IPS-15b (cell line): ENCODE results near the gene MED22.
A peak's percentile ranks its signal among the peaks of the same experiment; 100 is the strongest.
"Not testable (repeated sequence)": the region's sequence is repeated elsewhere in the genome, so short reads cannot be mapped to it uniquely, and the experiment has no call there.

Source experiments
- H3K27me3 ChIP-seq: one replicate; pipeline ENCODE4 v1.6.1; 2013; ENCODE audit warnings: low read length; ENCODE audit not compliant: control insufficient read depth, insufficient read depth
- H3K36me3 ChIP-seq: one replicate; pipeline ENCODE4 v1.6.1; 2013; ENCODE audit warnings: low read length; ENCODE audit not compliant: control insufficient read depth, insufficient read depth
- H3K4me1 ChIP-seq: one replicate; pipeline ENCODE4 v1.6.1; 2013; ENCODE audit warnings: mild to moderate bottlenecking, low read length; ENCODE audit not compliant: control insufficient read depth, insufficient read depth
- H3K4me3 ChIP-seq: one replicate; pipeline ENCODE4 v1.5.1; 2013; ENCODE audit warnings: low read depth, low read length
- H3K9ac ChIP-seq: one replicate; pipeline ENCODE4 v1.6.1; 2013; ENCODE audit warnings: low read depth, mild to moderate bottlenecking, low read length
- H3K9me3 ChIP-seq: one replicate; pipeline ENCODE4 v1.6.1; 2013; ENCODE audit warnings: mild to moderate bottlenecking, low read length; ENCODE audit not compliant: control insufficient read depth, insufficient read depth

Gene MED22

DNA sequence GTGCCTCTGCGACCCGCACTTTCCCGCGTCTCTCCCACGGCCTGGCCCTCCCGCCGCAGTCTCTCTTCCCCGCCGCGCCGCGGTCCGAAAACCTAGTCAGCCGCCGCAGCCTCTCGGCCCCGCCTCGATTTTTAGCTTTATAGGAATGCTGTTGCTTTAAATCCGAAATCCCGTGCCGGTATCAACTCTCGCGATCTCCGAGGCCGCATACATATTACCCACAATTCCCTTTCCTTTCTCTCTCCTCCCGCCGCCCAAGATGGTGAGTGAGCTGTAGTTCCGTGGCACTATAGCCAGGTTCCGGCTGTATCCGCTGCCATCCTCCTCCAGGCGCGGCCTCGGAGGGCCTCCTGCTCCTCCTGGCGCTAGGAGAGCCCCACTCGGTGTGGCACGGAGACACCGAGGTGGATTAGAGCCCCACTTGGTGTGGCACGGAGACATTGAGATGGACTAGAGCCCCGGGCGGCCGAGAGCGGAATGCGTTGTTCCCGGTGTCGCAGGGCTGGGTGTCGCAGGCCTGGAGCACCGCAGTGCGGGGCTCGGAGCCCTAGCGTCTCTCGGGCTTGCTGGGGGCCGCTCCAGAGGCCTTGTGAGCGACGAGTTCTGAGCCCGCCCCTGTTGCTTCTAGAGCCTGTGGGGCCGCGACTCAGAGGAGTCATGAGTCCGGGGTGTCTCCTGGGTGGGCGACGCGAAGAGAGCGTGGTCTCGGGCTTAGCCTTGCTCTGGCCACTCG lies at the start of gene MED22, which contains the start of gene RPL7A:
TSS of gene MED22 (minus strand) at position 147 of the 733 bp plus-strand sequence. CDS start 1,469 bp downstream, outside the sequence.
TSS of gene RPL7A (plus strand) at position 234 of the 733 bp plus-strand sequence. CDS start at position 260, 26 bp downstream.
- Histone ChIP-seq H3K36me3 (peaks cover 74% of the 10 kb centered on the region), H3K4me3 (peak within 1 kb of the TSS; percentile 99), H3K4me1 (no peaks in the 10 kb centered on the region), H3K9ac (peak within 1 kb of the TSS; percentile 100), H3K27me3 (no peaks in the 10 kb centered on the region), H3K9me3 (no peaks in the 10 kb centered on the region)

DNA sequence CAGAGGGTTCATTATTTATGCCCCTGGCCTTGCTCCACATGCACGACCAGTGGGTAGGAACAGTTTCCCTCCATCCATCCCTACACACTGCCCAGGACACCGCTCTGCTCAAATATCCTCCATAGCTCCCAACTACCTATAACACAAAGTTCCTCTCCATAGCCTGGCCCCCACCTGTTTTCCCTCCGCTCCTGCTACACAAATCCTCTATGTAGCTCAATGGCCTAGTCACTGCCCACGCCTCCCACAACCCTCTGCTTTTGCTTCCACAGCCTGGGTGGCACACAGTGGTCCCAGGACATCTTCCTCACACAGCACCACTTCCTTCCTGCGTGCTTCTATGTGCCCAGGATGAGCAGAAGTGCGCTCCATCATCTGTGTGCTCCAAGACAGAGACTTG lies 49.4 kb upstream of the MED22 start:
- Histone ChIP-seq H3K9me3 (no peaks in the 10 kb centered on the region), H3K4me3 (no peak overlapping the region), H3K27me3 (no peaks in the 10 kb centered on the region), H3K36me3 (no peaks in the 10 kb centered on the region), H3K4me1 (no peaks in the 10 kb centered on the region), H3K9ac (no peak overlapping the region)

DNA sequence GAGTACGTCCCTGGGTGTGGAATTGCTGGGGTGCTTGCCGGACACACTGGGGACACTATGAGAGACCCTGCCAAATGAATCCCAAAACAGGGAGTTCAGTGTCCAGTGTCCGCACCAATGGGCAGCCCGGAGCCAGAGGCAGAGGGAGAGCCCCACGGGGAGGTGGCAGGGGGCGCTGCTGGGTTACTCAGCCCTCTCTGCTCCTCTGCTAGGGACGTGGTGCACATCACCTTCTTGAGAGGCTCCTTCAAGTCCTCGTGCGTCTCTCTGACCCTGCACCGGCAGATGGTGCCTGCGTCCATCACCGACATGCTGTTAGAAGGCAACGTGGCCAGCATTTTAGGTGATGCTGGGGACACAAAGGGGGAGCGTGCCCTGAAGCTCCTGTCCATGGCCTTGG lies 49.0 kb upstream of the MED22 start:
- Histone ChIP-seq H3K36me3 (no peaks in the 10 kb centered on the region), H3K4me3 (no peak overlapping the region), H3K27me3 (no peaks in the 10 kb centered on the region), H3K4me1 (no peaks in the 10 kb centered on the region), H3K9me3 (no peaks in the 10 kb centered on the region), H3K9ac (no peak overlapping the region)

DNA sequence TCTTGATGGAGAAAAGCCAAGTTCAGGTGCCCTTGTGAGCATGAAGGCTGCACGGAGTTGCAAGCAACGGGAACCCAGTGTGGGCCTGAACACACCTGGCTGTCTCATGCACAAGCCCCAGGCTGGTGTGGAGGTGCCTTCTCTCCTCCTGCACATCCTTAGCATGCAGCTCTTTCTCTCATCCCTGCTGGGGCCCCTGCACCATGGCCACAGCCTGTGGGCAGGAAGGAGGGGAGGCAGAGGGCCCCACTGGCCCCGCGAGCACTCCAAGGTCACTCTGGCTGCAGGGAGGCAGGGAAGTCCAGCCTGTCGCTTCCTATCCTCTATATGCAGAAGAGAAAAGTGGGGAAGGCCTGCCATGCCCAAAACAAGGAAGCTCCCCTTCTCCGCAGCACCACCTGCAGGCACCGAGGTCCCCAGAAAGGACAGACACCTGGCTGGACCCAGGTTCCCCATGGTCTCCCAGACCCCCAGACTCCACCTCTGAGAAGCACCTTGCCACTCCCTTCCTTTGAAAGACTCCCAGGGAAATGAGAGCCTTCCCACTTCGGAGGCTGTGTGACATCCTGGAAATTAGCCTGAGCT lies 46.8 kb upstream of the MED22 start:
- H3K9me3 ChIP-seq: no peaks in the 10 kb centered on the region
- no peaks in the 10 kb centered on the region for H3K4me1 ChIP-seq
- H3K9ac ChIP-seq: no peak overlapping the region
- no peaks in the 10 kb centered on the region for H3K36me3 ChIP-seq
- no peaks in the 10 kb centered on the region for H3K27me3 ChIP-seq
- H3K4me3 ChIP-seq: no peak overlapping the region

DNA sequence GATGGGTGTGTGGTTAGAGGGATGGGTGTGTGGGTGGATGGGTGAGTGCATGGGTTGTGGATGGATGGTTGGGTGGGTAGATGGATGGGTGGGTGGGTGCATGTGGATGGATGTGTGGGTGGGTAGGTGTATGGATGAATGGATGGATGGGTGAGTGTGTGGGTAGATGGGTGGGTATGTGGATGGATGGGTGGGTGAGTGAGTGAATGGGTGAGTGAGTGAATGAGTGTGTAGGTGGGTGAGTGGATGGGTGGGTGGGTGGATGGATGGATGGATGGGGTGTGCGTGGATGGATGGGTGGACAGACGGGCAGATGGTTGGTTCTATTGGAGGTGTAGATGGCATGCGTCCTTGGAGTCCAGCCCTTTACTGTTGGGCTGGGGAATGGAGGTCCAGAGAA lies 45.5 kb upstream of the MED22 start:
- Histone ChIP-seq H3K36me3 (no peaks in the 10 kb centered on the region), H3K9ac (no peak overlapping the region)

DNA sequence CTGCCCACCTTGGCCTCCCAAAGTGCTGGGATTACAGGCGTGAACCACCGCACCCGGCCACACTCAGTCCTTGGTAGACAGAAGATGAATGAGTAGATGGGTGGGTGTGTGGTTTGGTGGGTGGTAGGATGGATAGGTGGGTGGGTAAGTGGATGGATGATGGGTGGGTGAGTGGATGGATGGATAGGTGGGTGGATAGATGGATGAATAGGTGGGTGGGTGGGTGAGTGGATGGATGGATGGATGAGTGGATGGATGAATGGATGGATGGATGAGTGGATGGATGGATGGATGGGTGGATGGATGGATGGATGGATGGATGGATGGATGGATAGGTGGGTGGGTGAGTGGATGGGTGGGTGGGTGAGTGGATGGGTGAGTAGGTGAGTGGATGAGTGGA lies 44.4 kb upstream of the MED22 start:
- H3K9ac ChIP-seq, H3K36me3 ChIP-seq, H3K4me3 ChIP-seq, H3K9me3 ChIP-seq, H3K27me3 ChIP-seq, H3K4me1 ChIP-seq: not testable (repeated sequence)

More for the DNA sequence above, 45.5 kb upstream of the MED22 start:
- H3K4me3 ChIP-seq: no peak overlapping the region
- H3K4me1 ChIP-seq: no peaks in the 10 kb centered on the region
- H3K27me3 ChIP-seq: no peaks in the 10 kb centered on the region
- H3K9me3 ChIP-seq: no peaks in the 10 kb centered on the region

DNA sequence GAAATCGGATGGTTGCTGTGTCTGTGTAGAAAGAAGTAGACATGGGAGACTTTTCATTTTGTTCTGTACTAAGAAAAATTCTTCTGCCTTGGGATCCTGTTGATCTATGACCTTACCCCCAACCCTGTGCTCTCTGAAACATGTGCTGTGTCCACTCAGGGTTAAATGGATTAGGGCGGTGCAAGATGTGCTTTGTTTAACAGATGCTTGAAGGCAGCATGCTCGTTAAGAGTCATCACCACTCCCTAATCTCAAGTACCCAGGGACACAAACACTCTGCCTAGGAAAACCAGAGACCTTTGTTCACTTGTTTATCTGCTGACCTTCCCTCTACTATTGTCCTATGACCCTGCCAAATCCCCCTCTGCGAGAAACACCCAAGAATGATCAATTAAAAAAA lies 43.5 kb upstream of the MED22 start:
- not testable (repeated sequence) for H3K36me3 ChIP-seq, H3K9me3 ChIP-seq, H3K4me1 ChIP-seq, H3K4me3 ChIP-seq, H3K27me3 ChIP-seq, H3K9ac ChIP-seq

DNA sequence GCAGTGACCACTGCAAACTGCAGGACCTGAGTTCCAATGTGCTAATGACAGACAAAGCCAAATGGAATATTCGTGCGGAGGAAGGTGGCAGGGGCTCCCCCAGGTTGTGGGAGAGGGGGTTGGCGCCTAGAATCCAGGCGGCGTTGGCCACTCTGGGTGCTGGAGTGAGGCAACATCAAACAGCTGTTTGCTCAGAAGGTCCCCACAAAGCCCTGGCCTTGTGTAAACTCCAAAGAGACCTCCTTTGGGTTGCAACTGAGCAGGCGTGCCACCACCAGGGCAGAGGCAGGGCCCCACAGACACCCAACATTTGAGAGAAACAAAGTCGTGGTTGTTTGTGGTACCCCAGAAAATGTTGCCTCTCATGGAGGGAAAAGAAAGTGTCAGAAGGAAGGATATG lies 42.8 kb upstream of the MED22 start:
- H3K4me3 ChIP-seq: no peak overlapping the region
- H3K9ac ChIP-seq: no peak overlapping the region
- no peaks in the 10 kb centered on the region for H3K36me3 ChIP-seq
- no peaks in the 10 kb centered on the region for H3K27me3 ChIP-seq
- H3K4me1 ChIP-seq: no peaks in the 10 kb centered on the region
- H3K9me3 ChIP-seq: no peaks in the 10 kb centered on the region

DNA sequence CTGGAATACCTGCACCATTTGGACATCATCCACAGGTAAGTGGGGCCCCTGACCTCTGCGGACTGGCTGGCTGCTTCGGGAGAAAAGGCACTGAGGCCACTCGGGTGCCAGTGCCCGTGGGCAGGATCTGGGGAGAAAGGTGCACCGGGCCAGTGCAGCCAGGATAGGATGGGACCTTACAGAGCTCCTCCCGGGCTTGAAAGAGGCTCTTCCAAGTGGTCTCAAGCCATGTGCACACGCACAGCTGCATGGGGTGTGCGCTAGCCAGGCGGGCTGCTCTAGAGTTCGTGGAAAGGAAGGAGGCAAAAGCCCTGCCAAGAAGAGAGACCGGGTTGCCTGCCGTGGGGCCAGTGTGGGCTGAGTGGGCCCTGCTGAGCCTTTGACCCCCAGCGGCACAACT lies 41.6 kb upstream of the MED22 start:
- Histone ChIP-seq H3K9ac (no peak overlapping the region), H3K27me3 (no peaks in the 10 kb centered on the region), H3K9me3 (no peaks in the 10 kb centered on the region), H3K4me1 (no peaks in the 10 kb centered on the region), H3K36me3 (no peaks in the 10 kb centered on the region), H3K4me3 (no peak overlapping the region)

DNA sequence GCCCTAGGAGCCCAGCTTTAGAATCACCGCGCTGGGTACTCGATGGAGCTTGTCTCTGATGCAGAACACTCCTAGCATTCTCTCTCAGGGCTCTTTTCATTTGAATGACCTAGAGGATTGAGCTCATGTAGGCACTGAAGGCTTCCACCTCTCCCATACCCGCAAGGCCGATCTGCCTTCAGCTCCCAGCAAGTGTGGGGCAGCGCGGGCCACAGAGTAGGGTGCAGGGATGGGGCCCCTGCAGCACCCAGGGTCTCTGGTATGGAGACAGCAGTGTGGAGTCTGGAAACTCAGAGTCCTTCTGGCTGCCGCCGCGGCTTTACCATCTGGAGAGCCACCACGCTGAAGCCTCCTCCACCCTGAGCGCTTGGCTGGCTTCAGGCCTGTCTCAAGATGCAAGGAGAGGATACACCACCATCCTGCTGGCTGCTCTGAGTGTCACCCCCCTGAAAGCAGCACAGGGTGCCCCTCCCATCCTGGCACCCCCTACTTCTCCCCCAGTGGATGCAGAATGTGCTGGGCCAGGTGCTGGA lies 41.2 kb upstream of the MED22 start:
- no peaks in the 10 kb centered on the region for H3K27me3 ChIP-seq
- no peak overlapping the region for H3K4me3 ChIP-seq
- H3K9me3 ChIP-seq: no peaks in the 10 kb centered on the region
- H3K36me3 ChIP-seq: no peaks in the 10 kb centered on the region
- H3K9ac ChIP-seq: no peak overlapping the region
- no peaks in the 10 kb centered on the region for H3K4me1 ChIP-seq

DNA sequence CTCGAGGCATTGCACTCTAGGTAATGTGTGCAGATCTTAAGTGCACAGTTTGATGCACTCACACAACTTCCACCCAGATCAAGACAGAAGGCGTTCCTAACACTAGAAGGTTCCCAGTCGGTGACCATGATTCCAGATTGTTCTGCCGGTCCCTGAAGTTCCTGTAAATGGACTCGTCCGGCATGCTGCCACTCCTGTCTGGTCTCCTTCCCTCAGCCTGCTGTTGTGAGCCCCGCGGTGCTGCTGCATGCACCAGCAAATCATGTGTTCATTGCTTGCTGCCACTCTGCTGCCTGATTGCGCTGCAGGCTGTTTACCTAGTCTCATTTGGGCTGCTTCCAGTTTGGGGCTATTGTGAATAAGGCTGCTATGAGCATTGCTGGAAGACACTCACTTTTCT lies 39.7 kb upstream of the MED22 start:
- no peaks in the 10 kb centered on the region for H3K27me3 ChIP-seq
- H3K4me3 ChIP-seq: no peak overlapping the region
- no peaks in the 10 kb centered on the region for H3K4me1 ChIP-seq
- no peaks in the 10 kb centered on the region for H3K9me3 ChIP-seq
- H3K9ac ChIP-seq: no peak overlapping the region
- H3K36me3 ChIP-seq: no peaks in the 10 kb centered on the region

DNA sequence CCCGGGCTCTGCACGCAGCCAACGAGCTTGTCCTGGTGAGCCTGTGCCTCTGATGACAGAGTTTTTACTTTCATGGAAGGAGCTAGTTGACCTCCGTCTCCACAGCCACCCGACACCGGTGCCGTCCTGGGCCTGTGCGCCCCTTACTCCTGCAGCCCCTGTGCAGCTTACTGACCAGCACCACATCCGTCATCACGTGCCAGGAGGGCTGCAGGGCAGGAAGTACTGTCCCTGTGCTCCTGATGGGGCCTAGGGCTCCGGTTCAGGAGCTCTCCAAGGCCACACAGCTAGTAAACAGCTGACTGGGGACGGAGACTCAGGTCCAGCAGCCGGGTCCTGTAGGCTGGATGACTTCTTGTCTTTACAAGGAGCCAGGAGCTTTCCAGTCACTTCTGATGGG lies 38.4 kb upstream of the MED22 start:
- Histone ChIP-seq H3K9me3 (no peaks in the 10 kb centered on the region), H3K4me3 (no peak overlapping the region), H3K27me3 (no peaks in the 10 kb centered on the region), H3K36me3 (no peaks in the 10 kb centered on the region), H3K4me1 (no peaks in the 10 kb centered on the region), H3K9ac (no peak overlapping the region)
